Stimulated activated naive CD4-positive, alpha-beta T cell (primary cell): Measurements from ENCODE around the gene GDPD4.

Experiments used
- DNase-seq, 6 experiments: peaks; one replicate each; lab custom pipeline; 2025; lab: John Stamatoyannopoulos, UW

GDPD4 gene

DNA sequence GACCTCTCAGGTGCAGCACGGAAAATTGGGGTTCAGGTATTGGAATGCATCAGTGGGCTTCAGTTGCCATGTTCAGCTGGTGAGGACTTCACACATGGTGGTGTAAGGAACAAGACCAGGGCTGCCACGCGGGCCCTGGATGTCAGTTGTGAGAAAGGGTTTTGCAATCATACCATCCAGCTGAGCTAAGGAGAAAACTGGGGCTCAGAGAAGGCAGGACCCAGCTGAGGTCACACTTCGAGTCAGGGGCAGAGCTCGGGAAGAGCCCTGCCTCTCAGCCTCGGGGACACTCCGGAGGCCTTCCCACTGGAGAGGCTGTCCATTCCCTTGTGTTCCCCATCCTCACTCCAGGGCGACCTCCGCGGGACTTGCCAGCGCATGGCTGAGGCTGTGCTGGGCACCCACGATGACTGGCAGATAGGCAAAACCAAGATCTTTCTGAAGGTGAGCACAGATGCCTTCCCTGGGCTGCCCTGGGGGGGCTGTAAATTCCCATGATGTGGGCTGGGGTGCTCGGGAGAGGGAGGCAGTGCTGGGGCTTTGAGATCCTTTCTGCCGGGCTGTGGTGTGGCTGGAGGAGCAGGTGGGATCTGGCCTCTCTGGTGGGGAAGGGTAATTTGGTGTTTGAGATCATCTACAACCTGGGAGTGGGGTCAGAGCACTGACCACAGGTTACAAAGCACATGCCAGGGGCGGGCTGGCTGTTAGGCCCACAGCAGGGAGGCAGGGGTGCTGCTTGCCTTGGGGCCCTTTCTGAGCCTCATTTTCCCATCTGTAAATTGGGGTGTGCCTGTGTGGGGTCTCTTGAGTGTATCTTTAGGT is 126.3 kb downstream of the GDPD4 start:
- DNase-seq: no peak

DNA sequence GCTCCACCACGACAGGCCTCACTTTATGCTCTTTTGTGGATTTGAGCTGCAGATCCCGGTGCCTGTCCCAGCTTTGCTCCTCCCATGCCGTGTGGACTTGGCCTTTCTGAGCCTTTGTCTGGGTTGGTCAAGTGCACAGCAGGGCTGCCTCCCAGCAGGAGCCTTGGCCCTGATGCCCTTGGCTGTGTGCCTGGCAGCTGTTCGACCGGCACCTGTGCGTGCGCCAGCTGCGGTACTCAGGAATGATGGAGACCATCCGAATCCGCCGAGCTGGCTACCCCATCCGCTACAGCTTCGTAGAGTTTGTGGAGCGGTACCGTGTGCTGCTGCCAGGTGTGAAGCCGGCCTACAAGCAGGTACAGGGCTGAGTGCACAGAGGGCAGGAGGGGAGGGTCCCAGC is 126.9 kb downstream of the GDPD4 start:
- no peak for DNase-seq

DNA sequence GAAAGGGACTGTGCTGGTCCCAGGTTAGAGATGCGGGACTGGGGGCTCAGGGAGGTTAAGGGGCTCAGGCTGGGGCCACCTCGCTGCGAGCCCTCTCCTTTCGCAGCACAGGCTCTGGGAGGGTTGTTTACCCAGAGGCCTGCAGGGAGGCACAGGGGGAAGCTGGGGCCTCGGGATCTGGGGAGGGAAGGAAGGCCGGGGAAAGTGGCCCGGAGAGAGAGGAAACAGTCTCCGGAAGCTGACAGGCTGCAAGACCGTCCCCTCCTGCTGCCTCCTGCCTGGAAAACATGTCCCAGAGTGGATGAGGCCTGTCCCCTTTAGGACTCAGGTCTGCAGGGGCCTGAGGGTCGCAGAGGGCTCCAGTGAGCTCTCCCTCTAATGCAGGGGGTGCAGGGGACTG is 128.0 kb downstream of the GDPD4 start:
- DNase-seq: no peak

- DNase-seq: no peak
Measured at GRCh38 chr11:77172666-77172982, 128.9 kb downstream of the GDPD4 start.

DNA sequence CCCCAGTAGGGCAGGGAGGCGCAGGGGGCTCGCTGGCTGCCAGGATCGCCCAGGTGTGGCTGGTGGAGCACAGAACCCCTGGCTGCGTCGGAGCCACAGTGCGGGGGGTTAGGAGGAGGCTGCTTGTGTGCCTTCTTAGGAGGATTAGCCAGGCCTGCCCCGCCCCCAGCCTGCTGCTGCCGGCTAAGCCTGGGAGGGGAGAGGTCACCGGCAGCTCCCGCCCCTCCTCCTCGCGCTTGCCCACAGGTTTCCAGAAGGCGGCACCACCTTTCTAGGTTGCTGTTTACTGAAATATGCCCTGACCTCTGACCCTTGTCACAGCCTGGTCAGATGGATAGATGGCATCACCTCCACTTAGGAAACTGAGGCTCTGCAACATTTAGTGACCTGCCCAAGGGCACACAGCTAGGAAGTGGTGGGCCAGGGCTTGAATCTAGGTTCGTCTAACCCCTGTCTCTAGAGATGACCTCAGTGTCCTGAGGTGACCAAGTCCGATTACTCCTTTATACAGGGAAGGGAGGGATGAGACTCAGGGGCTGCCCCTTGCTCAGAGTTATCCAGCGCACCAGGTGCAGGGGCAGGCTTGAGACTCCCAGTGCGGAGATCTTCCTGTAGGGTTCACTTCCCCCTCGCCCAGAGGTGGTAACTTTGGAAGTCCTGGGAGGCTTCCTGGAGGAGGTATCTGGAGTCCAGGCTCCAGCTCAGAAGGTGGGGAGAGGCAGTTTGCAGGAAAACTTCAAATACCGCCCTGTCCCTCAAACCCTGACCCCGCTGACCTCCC is 129.4 kb downstream of the GDPD4 start:
- no peak for DNase-seq

DNA sequence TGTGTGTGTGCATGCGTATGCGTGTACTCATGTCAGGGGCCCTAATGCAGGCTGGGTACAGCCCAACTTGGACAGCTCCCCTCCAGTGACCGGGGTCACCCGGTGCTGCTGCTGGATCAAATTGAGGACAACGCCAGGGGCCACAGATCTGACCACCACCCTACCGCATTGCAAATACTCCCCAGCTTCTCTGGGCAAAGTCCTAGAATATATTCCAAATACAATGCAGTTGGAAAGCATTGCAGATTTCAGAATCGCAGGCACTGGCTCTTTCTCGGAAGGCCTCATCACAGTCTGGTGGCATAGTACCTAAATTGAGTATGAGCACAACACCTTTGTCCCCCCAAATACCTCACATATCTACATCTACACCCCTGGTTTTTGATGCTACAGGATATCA is 130.2 kb downstream of the GDPD4 start:
- no peak for DNase-seq

DNA sequence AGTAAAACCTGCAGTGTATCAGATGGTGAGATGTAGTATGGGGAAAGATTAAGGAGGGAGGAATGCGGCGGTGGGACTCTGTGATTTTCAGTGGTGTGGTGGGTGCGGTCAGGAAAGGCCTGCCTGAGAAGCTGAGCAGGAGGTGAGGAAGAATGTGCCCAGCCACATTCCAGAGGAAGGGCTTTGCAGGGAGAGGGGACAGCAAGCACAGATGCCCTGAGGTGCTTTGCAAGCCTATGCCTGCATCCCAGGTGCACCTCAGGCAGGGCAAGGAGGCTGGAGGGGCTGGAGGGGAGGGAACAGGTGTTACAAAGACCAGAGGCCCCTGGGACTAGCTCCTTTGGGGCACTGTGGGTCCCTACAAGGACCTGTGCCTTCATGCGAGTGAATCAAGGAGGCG is 131.4 kb downstream of the GDPD4 start:
- no peak for DNase-seq

DNA sequence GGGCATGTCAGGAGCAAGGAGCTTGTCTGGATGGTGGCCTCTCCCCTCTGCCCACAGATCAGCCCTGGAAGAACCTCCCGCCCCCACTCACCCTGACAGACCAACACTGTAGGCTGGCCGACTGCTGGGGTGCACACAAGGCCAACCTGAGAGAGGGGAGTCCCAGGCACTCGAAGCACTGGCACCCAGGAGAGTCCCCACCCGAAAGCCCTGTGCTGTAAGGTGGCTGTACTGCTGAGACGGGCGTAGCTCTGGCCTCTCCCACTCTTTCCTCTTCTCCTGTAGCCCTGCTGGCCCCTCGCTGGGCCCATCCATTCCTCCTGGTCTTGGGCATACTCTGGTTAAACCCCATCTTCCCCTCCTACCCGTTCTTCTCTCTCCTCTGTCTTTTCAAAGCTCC is 133.7 kb downstream of the GDPD4 start:
- no peak for DNase-seq

DNA sequence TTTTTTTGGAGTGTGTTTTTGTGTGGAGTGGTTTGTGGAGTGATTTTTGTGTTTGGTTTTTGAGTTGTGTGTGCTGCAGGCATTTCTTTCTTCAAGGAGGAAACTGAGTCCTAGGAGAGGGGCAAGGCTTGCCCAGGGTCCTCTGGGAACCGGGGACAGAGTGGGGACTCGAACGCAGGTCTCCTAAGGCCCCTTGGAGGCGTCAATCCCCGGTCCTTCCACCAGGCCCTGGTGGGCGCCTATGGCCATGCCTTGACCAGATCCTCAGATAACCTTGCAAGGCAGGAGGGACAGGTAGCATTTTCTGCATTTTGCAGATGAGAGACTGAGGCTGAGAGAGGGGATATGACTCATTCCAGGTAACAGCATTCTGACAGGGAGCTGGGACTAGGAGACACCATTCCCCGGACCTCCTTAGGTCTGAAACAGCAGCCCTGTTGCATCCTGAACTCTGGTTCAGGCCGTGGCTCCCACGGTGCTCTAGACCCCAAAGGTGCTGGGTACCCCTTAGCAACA is 134.3 kb downstream of the GDPD4 start:
- no peak for DNase-seq
